ENCODE data around the gene OXLD1. TPM values are rescaled to one million over a fixed set of nuclear protein-coding genes. Genes with fewer than 3 reads are reported as not detected.

Gene OXLD1
- total RNA-seq, 1 experiment from 2014 or later: 40.2 TPM

DNA sequence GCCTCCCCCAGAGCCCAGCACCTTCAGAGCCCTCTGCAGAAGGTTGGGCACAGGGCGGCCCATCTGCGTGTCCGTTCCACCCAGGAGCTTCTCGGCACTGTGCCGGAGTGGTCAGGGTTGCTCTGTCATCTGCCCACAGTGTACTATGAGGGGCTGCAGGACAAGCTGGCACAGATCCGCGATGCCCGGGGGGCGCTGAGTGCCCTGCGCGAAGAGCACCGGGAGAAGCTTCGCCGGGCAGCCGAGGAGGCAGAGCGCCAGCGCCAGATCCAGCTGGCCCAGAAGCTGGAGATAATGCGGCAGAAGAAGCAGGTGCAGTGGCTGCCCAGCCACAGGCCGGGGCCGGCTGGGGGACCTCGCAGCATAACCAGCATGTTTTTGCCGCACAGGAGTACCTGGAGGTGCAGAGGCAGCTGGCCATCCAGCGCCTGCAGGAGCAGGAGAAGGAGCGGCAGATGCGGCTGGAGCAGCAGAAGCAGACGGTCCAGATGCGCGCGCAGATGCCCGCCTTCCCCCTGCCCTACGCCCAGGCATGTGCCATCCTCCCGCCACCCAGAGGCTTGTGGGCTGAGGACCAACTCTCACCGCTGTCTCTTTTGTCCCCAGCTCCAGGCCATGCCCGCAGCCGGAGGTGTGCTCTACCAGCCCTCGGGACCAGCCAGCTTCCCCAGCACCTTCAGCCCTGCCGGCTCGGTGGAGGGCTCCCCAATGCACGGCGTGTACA, 30.0 kb upstream of the OXLD1 start:
- no peak for DNase-seq
- H3K4me1 ChIP-seq (replicated peaks; ENCODE audit: insufficient read depth): peaks cover 3% of the 10 kb centered on the region; the same call in 1 of the 2 replicates
- ChIA-PET POLR2A (ENCODE audit: unreplicated experiment) (no interaction called here), CTCF (no interaction called here)
- H3K9me3 ChIP-seq (ENCODE audit: insufficient read depth, low read depth): no peaks in the 10 kb centered on the region
- no peak overlapping the region for H2AFZ ChIP-seq
- H3K9me2 ChIP-seq (ENCODE audit: insufficient read depth): no peaks in the 10 kb centered on the region
- H3K36me3 ChIP-seq (ENCODE audit: low read depth): no peaks in the 10 kb centered on the region
- intact Hi-C loops (cut with micrococcal nuclease; ENCODE audit: unreplicated experiment): no loop called here
- TF ChIP-seq EZH2 (IDR thresholded peaks at IDR 0.05; ENCODE audit: low read depth): no peak
- TF ChIP-seq CTCF (conservative IDR thresholded peaks at IDR 0.05): no peak
- no TSS peak for BruUV-seq (replicated peaks)
- H3K4me2 ChIP-seq: no peak overlapping the region
- H4K20me1 ChIP-seq (ENCODE audit: insufficient read depth): peaks cover 4% of the 10 kb centered on the region; the same call in 1 of the 2 replicates
- no peaks in the 10 kb centered on the region for H3K27me3 ChIP-seq (ENCODE audit: insufficient read depth, low read depth)
- H3K27ac ChIP-seq: no peak overlapping the region
- peaks cover 9% of the 10 kb centered on the region for H3K79me2 ChIP-seq (ENCODE audit: low read depth)
- no peaks in the 10 kb centered on the region; the same call in 1 of the 2 replicates for H3F3A ChIP-seq (ENCODE audit: insufficient read depth, low read depth)
- H3K4me3 ChIP-seq: no peak overlapping the region

GRCh38 chr17:81695801-81696200, 29.4 kb upstream of the OXLD1 start:
- Histone ChIP-seq H3K9me2 (ENCODE audit: insufficient read depth) (no peaks in the 10 kb centered on the region), H3K4me1 (replicated peaks; ENCODE audit: insufficient read depth) (no peaks in the 10 kb centered on the region), H3K36me3 (ENCODE audit: low read depth) (no peaks in the 10 kb centered on the region), H3K4me3 (no peak overlapping the region), H4K20me1 (ENCODE audit: insufficient read depth) (peaks cover 6% of the 10 kb centered on the region; the same call in 1 of the 2 replicates), H3K27me3 (ENCODE audit: insufficient read depth, low read depth) (no peaks in the 10 kb centered on the region), H3K9me3 (ENCODE audit: insufficient read depth, low read depth) (no peaks in the 10 kb centered on the region), H3K4me2 (no peak overlapping the region), H3K79me2 (ENCODE audit: low read depth) (peaks cover 3% of the 10 kb centered on the region; the same call in 1 of the 2 replicates), H3F3A (ENCODE audit: insufficient read depth, low read depth) (no peaks in the 10 kb centered on the region; the same call in 1 of the 2 replicates), H2AFZ (no peak overlapping the region), H3K27ac (no peak overlapping the region)
- BruUV-seq (replicated peaks): no TSS peak
- TF ChIP-seq CTCF (conservative IDR thresholded peaks at IDR 0.05) (no peak), EZH2 (IDR thresholded peaks at IDR 0.05; ENCODE audit: low read depth) (no peak)
- intact Hi-C loops (cut with micrococcal nuclease; ENCODE audit: unreplicated experiment): no loop called here
- no peak for DNase-seq
- CTCF ChIA-PET: no interaction called here
- POLR2A ChIA-PET (ENCODE audit: unreplicated experiment): no interaction called here

DNA sequence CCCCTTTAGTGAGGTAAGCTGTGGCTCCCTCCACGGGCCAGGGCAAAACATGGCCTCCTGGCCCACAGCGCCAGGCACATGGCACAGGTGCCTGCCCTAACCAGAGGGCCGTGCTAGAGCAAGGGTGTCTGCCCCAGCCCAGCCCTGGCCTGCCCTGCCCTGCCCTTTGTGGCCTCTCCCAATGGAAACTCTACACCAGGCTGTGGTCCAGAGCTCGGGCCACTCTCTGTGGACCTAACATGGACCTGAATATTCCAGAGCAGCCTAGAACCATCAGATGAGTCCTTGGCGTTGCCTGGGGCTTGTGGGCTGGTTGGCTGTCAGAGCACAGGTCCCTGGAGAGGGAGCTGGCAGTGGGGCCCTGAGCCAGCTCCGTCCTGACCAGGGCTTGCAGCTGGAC, 28.8 kb upstream of the OXLD1 start:
- Histone ChIP-seq H2AFZ (no peak overlapping the region), H3F3A (ENCODE audit: insufficient read depth, low read depth) (no peaks in the 10 kb centered on the region; the same call in 1 of the 2 replicates), H3K9me2 (ENCODE audit: insufficient read depth) (no peaks in the 10 kb centered on the region), H3K79me2 (ENCODE audit: low read depth) (no peaks in the 10 kb centered on the region), H3K36me3 (ENCODE audit: low read depth) (no peaks in the 10 kb centered on the region), H3K9me3 (ENCODE audit: insufficient read depth, low read depth) (no peaks in the 10 kb centered on the region), H3K27ac (no peak overlapping the region), H3K4me1 (replicated peaks; ENCODE audit: insufficient read depth) (no peaks in the 10 kb centered on the region), H3K4me3 (no peak overlapping the region), H3K27me3 (ENCODE audit: insufficient read depth, low read depth) (no peaks in the 10 kb centered on the region), H3K4me2 (no peak overlapping the region), H4K20me1 (ENCODE audit: insufficient read depth) (peaks cover 8% of the 10 kb centered on the region; the same call in 1 of the 2 replicates)
- ChIA-PET CTCF (no interaction called here), POLR2A (ENCODE audit: unreplicated experiment) (no interaction called here)
- DNase-seq: no peak
- intact Hi-C loops (cut with micrococcal nuclease; ENCODE audit: unreplicated experiment): no loop called here
- TF ChIP-seq EZH2 (IDR thresholded peaks at IDR 0.05; ENCODE audit: low read depth): no peak
- no peak for TF ChIP-seq CTCF (conservative IDR thresholded peaks at IDR 0.05)
- BruUV-seq (replicated peaks): no TSS peak

All from PC-9 (cell line).